ENCODE results near the gene TNIK. TPM values are rescaled to one million over a fixed set of nuclear protein-coding genes. Genes with fewer than 3 reads are reported as not detected.

Gene TNIK
- total RNA-seq = 29.5 and 67.0 TPM in 2 replicates

GRCh38 chr3:171459942-171460724 lies at the start of gene TNIK:
Gene TNIK, minus strand, starts transcription at chr3:171460405. Its CDS starts 342 bp downstream, at chr3:171460063.

GRCh38 chr3:171026597-171027293 lies 433.5 kb downstream of the TNIK start, which contains the start of gene SLC2A2:
Gene SLC2A2, minus strand, starts transcription at chr3:171026720. Its CDS starts 50 bp downstream, at chr3:171026670.

